CMK (cell line): ENCODE results near the gene ZNF519.
"Not testable (repeated sequence)": the region's sequence is repeated elsewhere in the genome, so short reads cannot be mapped to it uniquely, and the experiment has no call there.

Source experiments
- DNase-seq: peaks from one replicate; pipeline ENCODE4 v3.0.0-alpha.2; 2010; ENCODE audit warnings: low read depth

ZNF519 gene

GRCh38 chr18:14147935-14148865 lies 16.0 kb upstream of the ZNF519 start:
- DNase-seq, result not testable (repeated sequence)

- DNase-seq, result not testable (repeated sequence)
Observed at GRCh38 chr18:14146771-14147170, 14.5 kb upstream of the ZNF519 start.

DNA sequence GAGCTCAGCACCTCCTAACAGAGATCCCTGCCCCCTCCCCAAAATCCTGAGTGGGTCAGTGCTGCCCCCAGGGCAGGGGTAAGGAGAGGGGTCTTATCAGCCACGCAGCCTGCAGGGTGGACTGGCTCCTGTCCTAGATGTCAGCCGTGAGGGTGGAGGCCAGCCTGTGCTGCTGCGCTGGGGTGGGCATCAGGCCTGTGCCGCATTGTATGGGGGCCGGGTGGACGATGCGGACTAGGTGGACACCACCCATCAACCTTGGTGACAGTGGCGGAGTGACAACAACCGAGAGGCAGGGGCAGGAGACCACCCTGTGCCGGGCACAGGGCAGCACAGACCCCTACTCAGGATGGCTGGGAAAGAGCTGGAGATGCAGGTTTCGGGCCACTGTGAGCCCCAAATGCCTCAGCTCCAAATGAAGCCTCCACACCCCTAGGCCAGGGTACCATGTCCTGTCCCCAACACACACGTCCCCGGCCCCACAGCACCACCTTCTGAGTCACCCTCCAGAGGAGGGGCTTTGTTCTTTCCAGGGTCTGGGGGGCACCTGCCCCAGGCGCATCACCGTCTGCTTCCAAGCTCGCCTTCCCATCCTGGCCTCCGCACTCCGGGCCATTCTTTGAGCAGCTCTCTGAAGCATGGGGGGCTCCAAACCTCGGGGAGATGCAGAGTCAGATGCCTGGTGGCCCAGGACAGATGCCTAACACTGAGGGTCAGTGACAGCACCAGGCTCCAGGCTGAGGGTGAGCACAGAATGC lies 13.5 kb upstream of the ZNF519 start:
- DNase-seq, result not testable (repeated sequence)

DNA sequence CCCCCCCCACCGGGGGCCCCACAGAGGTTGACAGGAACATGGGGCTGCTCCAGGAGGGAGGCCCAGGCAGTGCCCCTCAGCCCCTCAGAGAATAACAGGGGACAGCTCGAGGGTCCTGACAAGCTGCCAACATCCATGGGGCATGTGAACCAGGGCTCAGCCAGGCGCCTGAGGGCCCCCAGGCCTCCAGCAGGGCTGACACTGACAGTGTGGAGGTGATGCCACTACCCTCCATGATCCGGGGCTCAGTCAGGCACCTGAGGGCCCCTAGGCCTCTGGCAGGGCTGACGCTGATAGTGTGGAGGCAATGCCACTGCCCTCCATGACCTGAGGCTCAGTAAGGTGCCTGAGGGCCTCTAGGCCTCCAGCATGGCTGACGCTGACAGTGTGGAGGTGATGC lies 12.8 kb upstream of the ZNF519 start:
- DNase-seq, result not testable (repeated sequence)

DNA sequence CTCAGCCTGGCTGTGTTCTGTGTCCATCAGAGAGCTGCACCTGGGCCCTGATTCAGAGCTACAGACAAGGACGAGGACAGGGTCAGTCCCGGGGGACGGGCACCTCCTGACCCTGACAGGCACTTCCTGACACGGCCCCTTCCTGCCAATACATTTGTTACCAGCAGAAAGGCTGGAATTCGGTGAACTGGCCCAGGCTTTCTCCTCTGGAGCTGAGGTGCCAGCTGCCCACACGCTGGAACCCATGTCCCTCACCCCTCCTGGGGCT lies 12.3 kb upstream of the ZNF519 start:
- DNase-seq, result no peak

DNA sequence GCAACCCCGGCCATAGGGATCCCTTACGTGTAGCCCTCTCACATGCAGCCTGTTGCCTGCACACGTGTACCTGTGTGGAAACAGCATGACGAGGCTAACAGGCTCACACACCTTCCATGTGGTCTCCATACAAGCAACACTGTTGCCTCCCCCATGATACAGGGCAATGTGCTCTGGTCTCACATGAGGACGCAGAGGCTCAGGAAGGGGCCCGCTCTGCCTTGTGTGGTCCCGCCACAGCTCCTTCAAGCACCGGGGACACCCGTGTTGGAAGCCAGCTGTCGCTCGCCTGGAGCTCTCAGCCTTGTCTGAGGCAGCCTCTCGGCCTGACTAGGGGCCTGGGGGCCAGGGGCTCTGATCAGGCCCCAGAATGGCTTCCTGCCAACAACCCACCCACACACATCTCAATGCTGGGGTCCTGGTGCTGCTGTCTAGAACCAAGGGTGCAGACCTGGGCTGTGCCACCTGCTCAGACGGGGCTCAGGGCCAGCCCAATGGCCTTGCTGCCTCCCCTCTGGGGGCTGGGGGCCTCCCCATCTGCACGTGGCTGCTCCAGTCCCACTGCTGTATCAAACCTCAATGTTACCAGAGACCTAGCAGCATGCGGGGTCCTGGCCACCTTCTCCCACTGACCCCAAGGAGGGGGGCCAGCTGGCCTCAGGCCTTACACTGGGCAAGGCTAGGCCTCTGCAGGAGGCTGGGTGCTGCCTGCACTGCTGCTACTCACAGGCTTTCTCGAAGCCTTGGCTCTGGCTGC lies 11.8 kb upstream of the ZNF519 start:
- DNase-seq, result not testable (repeated sequence)

- not testable (repeated sequence) for DNase-seq
Observed at GRCh38 chr18:14143396-14143795, 11.2 kb upstream of the ZNF519 start.

- DNase-seq, result not testable (repeated sequence)
Observed at GRCh38 chr18:14142177-14142576, 9.9 kb upstream of the ZNF519 start.

DNA sequence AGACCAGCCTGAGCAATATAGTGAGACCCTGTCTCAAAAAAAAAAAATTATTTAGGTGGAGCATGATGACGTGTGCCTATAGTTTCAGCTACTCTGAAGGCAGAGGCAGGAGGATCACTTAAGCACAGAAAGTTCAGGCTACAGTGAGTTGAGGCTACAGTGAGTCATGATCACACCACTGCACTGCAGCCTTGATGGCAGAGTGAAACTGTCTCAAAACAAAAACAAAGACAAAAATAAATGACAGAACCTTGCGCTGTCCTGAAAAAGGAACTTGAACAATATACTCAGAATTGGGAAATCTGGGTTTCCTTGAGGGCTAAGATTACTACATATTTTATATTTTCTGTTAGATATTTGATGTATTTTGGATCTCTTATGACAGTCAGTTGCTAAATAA lies 7.3 kb upstream of the ZNF519 start:
- not testable (repeated sequence) for DNase-seq

- not testable (repeated sequence) for DNase-seq
Observed at GRCh38 chr18:14137971-14138370, 5.7 kb upstream of the ZNF519 start.

DNA sequence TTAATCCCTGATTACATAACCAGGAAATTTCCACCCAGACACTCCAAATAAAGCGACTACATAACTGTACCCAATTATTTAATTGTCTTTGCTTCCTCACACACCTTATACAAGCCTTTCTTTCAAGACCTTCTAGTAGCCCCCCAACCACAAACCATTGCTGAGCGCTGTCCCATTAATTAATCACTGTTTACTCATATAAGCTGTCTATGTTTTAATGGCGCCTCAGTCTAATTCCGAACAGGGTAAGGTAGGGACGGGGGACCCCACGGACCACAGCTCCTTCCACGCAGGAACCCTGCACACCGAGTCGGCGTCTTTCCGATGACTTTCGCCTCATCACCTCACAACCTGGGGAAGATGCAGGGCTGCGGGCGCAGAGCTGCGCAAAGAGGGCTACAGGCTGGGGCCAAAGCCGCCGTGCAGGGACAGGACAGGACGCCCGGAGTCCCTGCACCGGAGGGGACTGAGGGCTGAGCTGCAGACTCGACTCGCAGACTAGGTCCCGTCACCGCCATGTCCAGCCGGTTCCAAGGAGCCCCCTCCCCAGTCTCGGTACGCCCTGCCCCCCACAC lies 452 bp downstream of the ZNF519 start:
- DNase-seq, result not testable (repeated sequence)

- not testable (repeated sequence) for DNase-seq
Observed at GRCh38 chr18:14130804-14131203, 1.4 kb downstream of the ZNF519 start.

DNA sequence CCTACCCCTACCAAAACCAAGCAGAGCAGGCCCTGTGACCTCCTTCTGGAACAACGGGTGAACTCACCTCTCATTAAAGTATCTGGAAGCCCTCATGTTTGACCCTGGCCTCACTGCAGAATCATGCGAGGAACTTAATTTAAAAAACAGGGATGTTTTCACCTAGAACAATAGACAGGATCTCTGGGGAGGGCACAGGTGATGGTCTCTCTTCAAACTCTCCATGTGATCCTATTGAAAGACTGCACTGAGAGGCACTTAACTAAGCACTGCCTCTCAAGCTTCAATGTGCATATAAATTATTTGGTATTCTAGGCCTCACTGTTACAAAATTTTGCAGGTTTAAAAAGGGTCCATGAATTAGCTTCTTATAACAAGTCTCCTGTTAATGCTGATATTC lies 7.5 kb downstream of the ZNF519 start:
- DNase-seq, result no peak

DNA sequence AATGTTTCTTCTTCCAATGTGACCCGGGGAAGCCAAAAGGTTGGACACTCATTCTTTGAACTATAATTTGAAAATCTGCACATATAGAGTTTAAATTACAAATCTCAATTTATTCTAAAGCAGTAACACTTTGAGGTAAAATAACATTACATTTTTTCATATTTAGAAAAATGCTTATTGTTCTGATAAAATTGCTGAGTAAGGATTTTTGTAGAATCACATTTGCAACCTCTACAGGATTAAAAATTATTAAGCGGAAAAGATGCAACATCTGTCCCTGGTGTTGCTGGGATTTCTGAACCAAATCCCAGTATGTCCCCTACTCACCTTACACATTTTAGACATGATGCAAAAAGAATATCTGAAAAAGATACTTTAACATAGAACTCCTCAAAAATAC lies 10.1 kb downstream of the ZNF519 start:
- no peak for DNase-seq

DNA sequence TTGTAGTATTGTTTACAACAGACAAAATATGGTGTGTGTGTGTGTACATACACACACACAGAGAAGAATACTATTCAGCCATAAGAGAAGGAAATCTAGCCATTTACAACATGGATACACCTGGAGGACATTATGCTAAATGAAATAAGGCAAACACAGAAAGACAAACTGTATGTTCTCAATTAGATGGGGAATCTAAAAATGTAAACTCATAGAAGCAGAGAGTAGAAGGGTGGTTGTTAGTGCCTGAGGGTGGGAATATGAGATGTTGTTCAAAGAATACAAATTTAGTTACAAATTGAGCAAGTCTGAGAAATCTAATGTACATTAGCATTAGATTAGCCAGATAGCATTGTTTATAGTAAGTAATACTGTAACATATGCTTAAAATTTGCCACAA lies 11.3 kb downstream of the ZNF519 start:
- no peak for DNase-seq

DNA sequence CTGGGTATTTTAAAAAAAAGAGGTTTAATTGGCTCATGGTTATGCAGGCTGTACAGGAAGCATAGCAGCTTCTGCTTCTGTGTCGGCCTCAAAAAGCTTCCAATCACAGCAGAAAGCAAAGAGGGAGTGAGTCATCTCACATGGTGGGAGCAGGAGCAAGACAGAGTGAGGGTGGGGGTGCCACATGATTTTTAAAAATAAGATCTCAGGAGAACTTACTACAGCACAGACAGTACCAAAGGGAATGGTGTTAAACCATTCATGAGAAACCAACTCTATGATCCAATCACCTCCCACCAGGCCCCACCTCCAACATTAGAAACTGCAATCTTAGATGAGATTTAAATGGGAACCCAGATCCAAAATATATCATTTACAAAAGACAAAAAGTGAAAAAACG lies 14.6 kb downstream of the ZNF519 start:
- no peak for DNase-seq

DNA sequence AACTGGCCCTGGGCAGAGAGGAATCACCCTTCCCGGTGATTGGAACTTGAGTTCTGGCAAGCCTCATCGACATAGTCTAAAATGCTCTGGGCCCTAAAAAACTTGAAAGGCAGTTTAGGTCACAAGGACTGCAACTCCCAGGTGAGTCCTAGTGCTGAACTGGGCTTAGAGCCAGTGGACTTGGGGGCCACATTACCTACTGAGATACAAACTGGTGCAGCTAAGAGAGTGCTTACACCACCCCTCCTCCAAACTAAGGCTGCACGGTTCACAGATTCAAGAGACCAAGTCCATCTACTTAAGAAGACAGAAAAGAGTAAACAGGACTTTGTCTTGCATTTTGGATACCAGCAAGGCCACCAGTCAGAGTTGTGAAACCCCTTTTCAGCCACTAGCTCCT lies 25.3 kb downstream of the ZNF519 start:
- no peak for DNase-seq

DNA sequence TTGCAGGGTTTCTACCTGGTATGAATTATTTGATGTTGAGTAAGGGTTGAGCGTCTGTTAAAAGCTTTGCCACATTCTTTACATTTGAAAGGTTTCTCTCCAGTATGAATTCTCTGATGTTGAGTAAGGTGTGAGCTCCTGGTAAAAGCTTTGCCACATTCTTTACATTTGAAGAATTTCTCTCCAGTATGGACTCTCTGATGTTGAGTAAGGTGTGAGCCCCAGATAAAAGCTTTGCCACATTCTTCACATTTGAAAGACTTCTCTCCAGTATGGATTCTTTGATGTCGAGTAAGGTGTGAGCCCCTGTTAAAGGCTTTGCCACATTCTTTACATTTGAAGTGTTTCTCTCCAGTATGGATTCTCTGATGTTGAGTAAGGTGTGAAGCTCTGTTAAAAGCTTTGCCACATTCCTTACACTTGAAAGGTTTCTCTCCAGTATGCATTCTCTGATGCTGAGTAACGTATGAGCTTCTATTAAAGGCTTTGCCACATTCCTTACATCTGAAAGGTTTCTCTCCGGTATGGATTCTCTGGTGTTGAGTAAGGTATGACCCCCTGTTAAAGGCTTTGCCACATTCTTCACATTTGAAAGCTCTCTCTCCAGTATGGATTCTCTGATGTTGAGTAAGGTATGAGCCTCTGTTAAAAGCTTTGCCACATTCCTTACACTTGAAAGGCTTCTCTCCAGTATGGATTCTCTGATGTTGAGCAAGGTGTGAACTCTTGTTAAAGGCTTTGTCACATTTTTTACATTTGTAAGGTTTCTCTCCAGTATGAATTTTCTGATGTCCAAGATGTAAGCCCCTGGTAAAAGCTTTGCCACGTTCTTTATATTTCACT lies 27.1 kb downstream of the ZNF519 start:
- DNase-seq, result no peak

DNA sequence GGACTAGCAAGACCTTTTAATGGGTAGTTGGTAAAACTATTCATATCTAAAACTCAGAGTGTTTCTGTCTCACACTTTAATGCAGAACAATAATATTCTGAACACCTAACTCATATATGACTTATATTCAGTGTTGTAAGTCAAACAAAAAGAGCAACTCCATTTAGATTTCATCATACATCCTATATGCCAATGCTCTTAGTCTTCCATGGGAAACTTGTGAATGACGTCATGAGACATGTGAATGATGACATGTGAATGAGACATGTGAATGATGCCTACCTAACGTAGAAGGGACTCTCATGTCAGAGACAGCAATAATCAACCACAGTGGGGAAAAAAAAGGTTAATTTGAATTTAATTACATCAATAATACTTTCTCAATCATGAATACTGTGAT lies 28.0 kb downstream of the ZNF519 start:
- DNase-seq, result no peak

GRCh38 chr18:14100503-14101286 lies 31.5 kb downstream of the ZNF519 start:
- DNase-seq, result no peak

DNA sequence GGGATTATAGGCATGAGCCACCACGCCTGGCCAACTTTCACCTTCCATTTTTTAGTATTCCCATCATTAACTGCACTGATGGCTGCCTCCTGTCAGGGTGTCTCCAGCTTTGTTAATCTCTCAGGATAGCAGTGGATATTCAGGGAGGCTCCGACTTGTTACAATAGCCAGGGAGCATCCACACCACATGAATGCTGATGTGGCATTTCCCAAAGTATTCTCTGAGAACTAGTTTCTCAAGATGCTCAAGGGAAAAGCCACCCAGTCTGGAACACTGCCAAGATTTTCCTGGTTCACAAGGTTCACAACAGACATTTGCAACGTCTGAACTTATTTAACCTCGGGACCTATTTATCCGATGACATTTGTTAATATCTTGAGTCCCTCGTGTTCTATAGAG lies 33.8 kb downstream of the ZNF519 start:
- no peak for DNase-seq
